BLaER1 treated with 17β-estradiol and CSF1 and Interleukin-3, amounts not matched to agents 10 nM and 100 nM (cell line): Measurements from ENCODE around the gene ARL8A.
"Not testable (repeated sequence)": the region's sequence is repeated elsewhere in the genome, so short reads cannot be mapped to it uniquely, and the experiment has no call there.

Source experiments
- H3K27ac ChIP-seq, 11 experiments: shearing (Covaris generic); formaldehyde crosslinking; 2 replicates each; pipeline ENCODE4 v1.8.1; 2022
- H3K27me3 ChIP-seq, 11 experiments: shearing (Covaris generic); formaldehyde crosslinking; 2 replicates each; pipeline ENCODE4 v1.8.1; 2022
- H3K36me3 ChIP-seq, 11 experiments: shearing (Covaris generic); formaldehyde crosslinking; 2 replicates each; pipeline ENCODE4 v1.8.1; 2022
- H3K4me1 ChIP-seq, 10 experiments: shearing (Covaris generic); formaldehyde crosslinking; 2 replicates each; pipeline ENCODE4 v1.8.1; 2022
- H3K4me2 ChIP-seq, 11 experiments: shearing (Covaris generic); formaldehyde crosslinking; 2 replicates each; pipeline ENCODE4 v1.8.1; 2022
- H3K4me3 ChIP-seq, 10 experiments: shearing (Covaris generic); formaldehyde crosslinking; 2 replicates each; pipeline ENCODE4 v1.8.1; 2022
- H3K9ac ChIP-seq, 11 experiments: shearing (Covaris generic); formaldehyde crosslinking; 2 replicates each; pipeline ENCODE4 v1.8.1; 2022
- H3K9me3 ChIP-seq, 11 experiments: shearing (Covaris generic); formaldehyde crosslinking; replicated peaks in 1 of 11; 2 replicates each; pipeline ENCODE4 v1.8.1; 2022
- H4K20me1 ChIP-seq, 11 experiments: shearing (Covaris generic); formaldehyde crosslinking; 2 replicates each; pipeline ENCODE4 v1.8.1; 2022
- Cebpa-rat ChIP-seq, 11 experiments: shearing (Covaris generic); IDR thresholded peaks; 2 replicates each; pipeline ENCODE4 v1.8.1; 2022

Gene ARL8A

GRCh38 chr1:202148391-202148790 lies 3.9 kb upstream of the ARL8A start:
- H3K4me2 ChIP-seq, result peak overlapping the region in 3 of 11 experiments; percentile 31 to 95 (median 52); a peak in 4 of 22 replicates
- peaks cover 65 to 72% (median 69%) of the 10 kb centered on the region in 11 experiments for H3K36me3 ChIP-seq
- H3K9me3 ChIP-seq, result no peaks in the 10 kb centered on the region
- no peak overlapping the region for H3K4me3 ChIP-seq
- H3K9ac ChIP-seq, result peak overlapping the region in 1 of 11 experiments; percentile 29; a peak in 1 of 22 replicates
- no peak overlapping the region for H3K27ac ChIP-seq
- peaks cover 7 to 88% (median 51%) of the 10 kb centered on the region in 11 experiments; a peak in 20 of 22 replicates for H4K20me1 ChIP-seq
- no peak for TF ChIP-seq Cebpa-rat (IDR thresholded peaks at IDR 0.05)
- no peaks in the 10 kb centered on the region for H3K27me3 ChIP-seq
- peaks cover 12 to 54% (median 22%) of the 10 kb centered on the region in 10 experiments for H3K4me1 ChIP-seq

DNA sequence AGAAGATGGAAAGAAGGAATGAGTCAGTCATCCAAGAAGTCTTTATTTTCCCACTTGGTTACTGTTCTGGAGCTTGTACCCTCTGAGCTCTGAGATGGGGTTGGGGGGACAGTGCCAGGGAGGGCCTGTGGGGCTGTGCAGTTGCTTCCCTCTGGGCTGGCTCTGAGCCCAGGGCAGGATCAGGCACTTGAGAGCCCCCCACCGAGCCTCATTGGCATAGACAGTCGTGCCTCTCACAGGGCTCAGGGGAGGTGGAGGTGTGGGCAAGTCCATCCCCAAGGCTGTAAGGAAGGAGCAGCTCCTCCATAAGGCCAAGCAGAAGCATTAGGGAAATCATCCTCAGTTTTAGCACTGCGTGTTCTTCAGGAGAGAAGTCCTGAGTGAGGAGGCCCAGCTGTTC lies 2.5 kb upstream of the ARL8A start:
- Histone ChIP-seq H3K27me3 (no peaks in the 10 kb centered on the region), H3K9me3 (no peaks in the 10 kb centered on the region), H4K20me1 (peaks cover 14 to 88% (median 51%) of the 10 kb centered on the region in 11 experiments), H3K4me1 (peaks cover 26 to 63% (median 35%) of the 10 kb centered on the region in 10 experiments), H3K4me2 (peak overlapping the region in 3 of 11 experiments; percentile 94 to 96 (median 95); a peak in 4 of 22 replicates), H3K36me3 (peaks cover 61 to 71% (median 64%) of the 10 kb centered on the region in 11 experiments), H3K9ac (no peak overlapping the region; a peak in 1 of 22 replicates), H3K27ac (no peak overlapping the region), H3K4me3 (no peak overlapping the region)
- TF ChIP-seq Cebpa-rat (IDR thresholded peaks at IDR 0.05), result no peak

- Histone ChIP-seq H3K27me3 (no peaks in the 10 kb centered on the region), H3K4me3 (no peak overlapping the region), H3K36me3 (peaks cover 54 to 67% (median 58%) of the 10 kb centered on the region in 11 experiments), H3K4me2 (peak overlapping the region in 9 of 11 experiments; percentile 5 to 99 (median 96); a peak in 11 of 22 replicates), H4K20me1 (peaks cover 21 to 88% (median 56%) of the 10 kb centered on the region in 11 experiments), H3K27ac (no peak overlapping the region), H3K4me1 (peaks cover 29 to 70% (median 39%) of the 10 kb centered on the region in 10 experiments), H3K9me3 (no peaks in the 10 kb centered on the region), H3K9ac (peak overlapping the region in 5 of 11 experiments; percentile 48 to 99 (median 97); a peak in 5 of 22 replicates)
- TF ChIP-seq Cebpa-rat (IDR thresholded peaks at IDR 0.05), result no peak
Observed at GRCh38 chr1:202146279-202146678, 1.7 kb upstream of the ARL8A start.

GRCh38 chr1:202145744-202146140 lies 1.2 kb upstream of the ARL8A start:
- Histone ChIP-seq H4K20me1 (peaks cover 27 to 88% (median 57%) of the 10 kb centered on the region in 11 experiments), H3K4me1 (peaks cover 29 to 74% (median 44%) of the 10 kb centered on the region in 10 experiments), H3K9ac (peak overlapping the region in 10 of 11 experiments; percentile 96 to 99 (median 98); a peak in 14 of 22 replicates), H3K4me3 (peak overlapping the region in 8 of 10 experiments; percentile 82 to 99 (median 96); a peak in 8 of 20 replicates), H3K36me3 (peaks cover 53 to 67% (median 58%) of the 10 kb centered on the region in 11 experiments), H3K27ac (peak overlapping the region in 1 of 11 experiments; percentile 97; a peak in 1 of 22 replicates), H3K4me2 (peak overlapping the region; percentile 90 to 99 (median 96))
- not testable (repeated sequence) for H3K9me3 ChIP-seq, H3K27me3 ChIP-seq

GRCh38 chr1:202145068-202145743 lies 669 bp upstream of the ARL8A start:
- Histone ChIP-seq H3K9me3 (no peaks in the 10 kb centered on the region), H3K27me3 (no peaks in the 10 kb centered on the region), H3K9ac (peak overlapping the region; percentile 96 to 99 (median 98)), H3K4me3 (peak overlapping the region; percentile 82 to 99 (median 98)), H3K4me2 (peak overlapping the region; percentile 90 to 99 (median 96)), H3K27ac (peak overlapping the region; percentile 93 to 99 (median 97)), H3K36me3 (peaks cover 52 to 66% (median 58%) of the 10 kb centered on the region in 11 experiments), H3K4me1 (peaks cover 29 to 76% (median 46%) of the 10 kb centered on the region in 10 experiments), H4K20me1 (peaks cover 32 to 88% (median 60%) of the 10 kb centered on the region in 11 experiments)
- TF ChIP-seq Cebpa-rat (IDR thresholded peaks at IDR 0.05), result no peak

- peak overlapping the region; percentile 93 to 99 (median 97) for H3K27ac ChIP-seq
Observed at GRCh38 chr1:202143768-202144401, 652 bp downstream of the ARL8A start.

DNA sequence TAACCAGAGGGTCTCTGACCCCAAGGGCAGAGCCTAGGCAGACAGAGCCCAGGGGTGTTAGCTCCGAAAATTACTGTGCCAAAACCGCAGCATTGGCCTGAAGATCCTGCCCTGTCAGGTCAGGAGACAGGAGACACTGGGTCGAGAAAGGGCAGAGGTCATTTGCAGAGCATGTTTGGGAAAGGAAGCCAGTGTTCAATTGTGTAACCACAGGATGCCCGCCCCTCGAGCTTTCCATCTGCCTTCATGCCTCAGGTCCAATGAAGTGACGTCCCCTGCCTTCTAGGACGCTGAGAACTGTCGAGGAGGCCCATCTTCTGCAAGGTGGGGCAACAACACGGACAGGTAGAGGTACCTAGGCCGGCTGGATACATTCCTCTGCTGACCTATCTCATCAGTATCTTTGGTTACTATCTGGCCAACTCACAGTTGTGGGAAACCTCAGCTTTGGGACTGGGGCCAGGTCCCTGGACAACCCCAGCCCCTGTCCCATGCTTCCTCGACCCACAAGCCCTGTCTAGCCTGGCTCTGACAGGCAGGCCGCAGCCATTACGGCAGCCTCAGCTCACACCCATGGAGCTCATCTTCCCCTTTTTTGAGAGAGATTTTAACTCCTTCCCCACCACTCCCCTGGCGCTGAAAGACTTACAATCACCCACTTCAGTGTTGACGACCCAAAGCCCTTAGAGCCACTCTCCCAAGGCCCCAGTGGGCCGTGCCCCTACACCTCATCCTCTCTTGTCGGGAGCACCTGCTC lies 1.3 kb downstream of the ARL8A start:
- peak overlapping the region; percentile 91 to 99 (median 97) for H3K4me2 ChIP-seq
- TF ChIP-seq Cebpa-rat (IDR thresholded peaks at IDR 0.05), result peak in 1 of 11 experiments; percentile 20; a peak in 1 of 22 replicates
- peaks cover 43 to 64% (median 55%) of the 10 kb centered on the region in 11 experiments for H3K36me3 ChIP-seq
- H4K20me1 ChIP-seq, result peaks cover 52 to 88% (median 73%) of the 10 kb centered on the region in 11 experiments
- H3K4me3 ChIP-seq, result peak overlapping the region; percentile 82 to 99 (median 98)
- H3K4me1 ChIP-seq, result peaks cover 29 to 75% (median 50%) of the 10 kb centered on the region in 10 experiments
- H3K9ac ChIP-seq, result peak overlapping the region; percentile 96 to 99 (median 98)
- no peaks in the 10 kb centered on the region for H3K27me3 ChIP-seq
- peak overlapping the region; percentile 93 to 99 (median 97) for H3K27ac ChIP-seq
- H3K9me3 ChIP-seq, result no peaks in the 10 kb centered on the region

More at GRCh38 chr1:202143768-202144401, 652 bp downstream of the ARL8A start:
- no peaks in the 10 kb centered on the region for H3K9me3 ChIP-seq
- H3K9ac ChIP-seq, result peak overlapping the region; percentile 96 to 99 (median 98)
- no peak for TF ChIP-seq Cebpa-rat (IDR thresholded peaks at IDR 0.05)
- peaks cover 29 to 79% (median 50%) of the 10 kb centered on the region in 10 experiments for H3K4me1 ChIP-seq
- peak overlapping the region; percentile 91 to 99 (median 97) for H3K4me2 ChIP-seq
- H4K20me1 ChIP-seq, result peaks cover 45 to 88% (median 70%) of the 10 kb centered on the region in 11 experiments
- H3K27me3 ChIP-seq, result no peaks in the 10 kb centered on the region
- H3K4me3 ChIP-seq, result peak overlapping the region; percentile 82 to 99 (median 98)
- peaks cover 43 to 64% (median 55%) of the 10 kb centered on the region in 11 experiments for H3K36me3 ChIP-seq

DNA sequence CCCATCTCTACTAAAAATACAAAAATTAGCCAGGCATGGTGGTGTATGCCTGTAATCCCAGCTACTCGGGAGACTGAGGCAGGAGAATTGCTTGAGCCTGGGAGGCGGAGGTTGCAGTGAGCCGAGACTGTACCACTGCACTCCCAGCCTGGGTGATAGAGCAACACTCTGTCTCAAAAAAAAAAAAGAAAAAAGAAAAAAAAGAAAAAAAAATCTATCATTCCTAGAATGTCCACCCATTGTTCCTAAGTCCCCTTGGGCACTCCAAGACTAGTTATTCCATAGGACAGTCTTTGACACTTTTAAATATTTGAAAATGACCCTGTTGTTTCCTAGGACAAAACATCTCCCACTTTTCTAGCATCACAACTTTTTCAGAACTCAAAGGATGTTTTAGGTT lies 3.1 kb downstream of the ARL8A start:
- not testable (repeated sequence) for H3K4me3 ChIP-seq, H3K27me3 ChIP-seq, H3K9me3 ChIP-seq, H3K27ac ChIP-seq
- H3K36me3 ChIP-seq, result peaks cover 45 to 64% (median 56%) of the 10 kb centered on the region in 11 experiments
- H4K20me1 ChIP-seq, result peaks cover 69 to 88% (median 78%) of the 10 kb centered on the region in 11 experiments
- H3K4me2 ChIP-seq, result peak overlapping the region in 7 of 11 experiments; percentile 91 to 99 (median 96); a peak in 13 of 22 replicates
- H3K4me1 ChIP-seq, result peaks cover 34 to 58% (median 46%) of the 10 kb centered on the region in 10 experiments
- peak overlapping the region in 2 of 11 experiments; percentile 96 to 97; a peak in 1 of 22 replicates for H3K9ac ChIP-seq
